ENCODE results near the gene SLC6A17.

DNA sequence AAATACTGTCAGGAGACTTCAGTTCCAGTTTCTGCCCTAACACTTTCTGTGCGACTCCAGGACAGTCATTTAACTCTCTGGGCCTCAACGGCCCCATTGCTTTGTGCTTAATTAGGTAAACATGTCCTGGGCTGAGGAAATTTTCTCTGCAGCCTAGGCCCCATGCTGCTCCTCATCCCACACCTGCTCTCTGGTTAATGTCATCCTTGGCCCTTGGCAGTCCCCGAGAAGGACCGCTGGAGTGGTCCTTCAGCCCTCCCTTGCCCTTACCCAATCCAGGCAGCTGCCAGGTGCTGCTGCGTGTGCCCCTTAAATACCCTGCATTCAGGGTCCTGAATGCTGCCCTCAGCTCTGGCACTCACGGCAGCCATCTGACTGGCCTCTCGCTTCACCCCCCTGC, 19.3 kb upstream of the SLC6A17 start:
- TF ChIP-seq, protein P1, sequence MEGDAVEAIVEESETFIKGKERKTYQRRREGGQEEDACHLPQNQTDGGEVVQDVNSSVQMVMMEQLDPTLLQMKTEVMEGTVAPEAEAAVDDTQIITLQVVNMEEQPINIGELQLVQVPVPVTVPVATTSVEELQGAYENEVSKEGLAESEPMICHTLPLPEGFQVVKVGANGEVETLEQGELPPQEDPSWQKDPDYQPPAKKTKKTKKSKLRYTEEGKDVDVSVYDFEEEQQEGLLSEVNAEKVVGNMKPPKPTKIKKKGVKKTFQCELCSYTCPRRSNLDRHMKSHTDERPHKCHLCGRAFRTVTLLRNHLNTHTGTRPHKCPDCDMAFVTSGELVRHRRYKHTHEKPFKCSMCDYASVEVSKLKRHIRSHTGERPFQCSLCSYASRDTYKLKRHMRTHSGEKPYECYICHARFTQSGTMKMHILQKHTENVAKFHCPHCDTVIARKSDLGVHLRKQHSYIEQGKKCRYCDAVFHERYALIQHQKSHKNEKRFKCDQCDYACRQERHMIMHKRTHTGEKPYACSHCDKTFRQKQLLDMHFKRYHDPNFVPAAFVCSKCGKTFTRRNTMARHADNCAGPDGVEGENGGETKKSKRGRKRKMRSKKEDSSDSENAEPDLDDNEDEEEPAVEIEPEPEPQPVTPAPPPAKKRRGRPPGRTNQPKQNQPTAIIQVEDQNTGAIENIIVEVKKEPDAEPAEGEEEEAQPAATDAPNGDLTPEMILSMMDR (conservative IDR thresholded peaks at IDR 0.05; ENCODE audit: low read length) = no peak
- TF ChIP-seq EZH2phosphoT487 (IDR thresholded peaks at IDR 0.05; ENCODE audit: borderline replicate concordance) = no peak
